HCT116 (cell line): Measurements from ENCODE around the gene C15orf61. TPM values are rescaled to one million over a fixed set of nuclear protein-coding genes. Genes with fewer than 3 reads are reported as not detected.

Experiments
- ATAC-seq: fragments of 200-7000 bp; cut with Tn5 transposase; 2 replicates; pipeline ENCODE4 v1.9.1; 2020; ENCODE audit warnings: mild to moderate bottlenecking, moderate library complexity
- BruUV-seq: library from RNA; stranded (reverse); fragments of 400-500 nt; replicated peaks from 2 replicates; lab custom pipeline; 2021; lab: Mats Ljungman, UMichigan
- CTCF ChIA-PET: fragments of 300-600 bp; sonication (Branson Sonifier 250); formaldehyde crosslinking; loops from one replicate; lab custom pipeline; 2021; ENCODE audit warnings: antibody characterized with exemption; lab: Charles Lee
- POLR2A ChIA-PET: fragments of 300-600, 350-600 bp; sonication (Branson Sonifier 250); formaldehyde crosslinking; loops from one replicate; lab custom pipeline; 2021; ENCODE audit warnings: antibody characterized with exemption; lab: Charles Lee
- RAD21 ChIA-PET, 2 experiments: fragments of 300-600 bp; sonication (Branson Sonifier 250); formaldehyde crosslinking; loops; one replicate each; lab custom pipeline; 2023; ENCODE audit warnings: low total read pairs in 2 of 2; ENCODE audit not compliant: uncharacterized antibody in 2 of 2, unreplicated experiment in 2 of 2, low non-redundant PET in 1 of 2; lab: Charles Lee
- DNase-seq: peaks from one replicate; pipeline ENCODE4 v3.0.0-alpha.2; 2010; ENCODE audit warnings: low read depth, low spot score
- H2AFZ ChIP-seq: fragments of 200-600 bp; shearing (Covaris generic), sonication (generic); 2 replicates; pipeline ENCODE4 v1.6.1; 2017; ENCODE audit warnings: low read depth, mixed run types, mixed read lengths, antibody characterized with exemption, low read length; ENCODE audit not compliant: poor library complexity, severe bottlenecking
- H3K27ac ChIP-seq: 2 replicates; pipeline ENCODE4 v1.5.1; 2012; ENCODE audit warnings: low read depth, low read length
- H3K27me3 ChIP-seq: fragments of 200-600 bp; sonication (generic); 2 replicates; pipeline ENCODE4 v1.6.1; 2016; ENCODE audit warnings: mixed run types, low read length, mixed read lengths; ENCODE audit not compliant: insufficient read depth
- H3K36me3 ChIP-seq, 2 experiments: fragments of 200-500 bp in 1 of 2; fragments of 200-600 bp in 1 of 2; sonication (Bioruptor generic) in 1 of 2; sonication (generic) in 1 of 2; 2 replicates each; pipeline versions ENCODE4 v1.5.1 to v1.6.1; 2014 to 2016; ENCODE audit warnings: low read length in 2 of 2, inconsistent platforms in 1 of 2, mixed read lengths in 1 of 2, mixed run types in 1 of 2; ENCODE audit not compliant: insufficient read depth in 2 of 2, control insufficient read depth in 1 of 2
- H3K4me1 ChIP-seq, 2 experiments: fragments of 200-600 bp in 1 of 2; sonication (generic) in 1 of 2; 2 replicates each; pipeline versions ENCODE4 v1.5.1 to v1.6.1; 2012 to 2017; ENCODE audit warnings: low read length in 2 of 2, inconsistent platforms in 1 of 2, mild to moderate bottlenecking in 1 of 2, mixed read lengths in 1 of 2, mixed run types in 1 of 2, moderate library complexity in 1 of 2; ENCODE audit not compliant: insufficient read depth in 2 of 2, control insufficient read depth in 1 of 2
- H3K4me2 ChIP-seq: fragments of 200-600 bp; sonication (generic); 2 replicates; pipeline ENCODE4 v1.6.1; 2017; ENCODE audit warnings: mixed run types, low read length, mixed read lengths
- H3K4me3 ChIP-seq, 2 experiments: fragments of 200-600 bp in 1 of 2; sonication (generic) in 1 of 2; replicated peaks in 1 of 2; 2 replicates each; pipeline ENCODE4 v1.5.1; 2011 to 2016; ENCODE audit warnings: low read length in 2 of 2, control low read depth in 1 of 2, low read depth in 1 of 2, mild to moderate bottlenecking in 1 of 2, mixed read lengths in 1 of 2, mixed run types in 1 of 2
- H3K79me2 ChIP-seq: fragments of 200-600 bp; sonication (generic); 2 replicates; pipeline ENCODE4 v1.6.1; 2017; ENCODE audit warnings: mild to moderate bottlenecking, mixed run types, low read length, moderate library complexity, mixed read lengths; ENCODE audit not compliant: insufficient read depth
- H3K9ac ChIP-seq: fragments of 200-600 bp; sonication (generic); 2 replicates; pipeline ENCODE4 v1.6.1; 2016; ENCODE audit warnings: low read length, mixed read lengths
- H3K9me2 ChIP-seq: fragments of 200-600 bp; sonication (generic), shearing (Covaris generic); 2 replicates; pipeline ENCODE4 v1.6.1; 2017; ENCODE audit warnings: mixed run types, mild to moderate bottlenecking, moderate library complexity; ENCODE audit not compliant: insufficient read depth
- H3K9me3 ChIP-seq, 2 experiments: fragments of 200-500 bp in 1 of 2; fragments of 200-600 bp in 1 of 2; sonication (Bioruptor generic) in 1 of 2; sonication (generic) in 1 of 2; 2 replicates each; pipeline ENCODE4 v1.6.1; 2014 to 2017; ENCODE audit warnings: low read length in 2 of 2, mixed read lengths in 2 of 2, inconsistent platforms in 1 of 2, low read depth in 1 of 2, mild to moderate bottlenecking in 1 of 2, mixed run types in 1 of 2, moderate library complexity in 1 of 2; ENCODE audit not compliant: control insufficient read depth in 1 of 2, insufficient read depth in 1 of 2
- H4K20me1 ChIP-seq: fragments of 200-600 bp; sonication (generic), shearing (Covaris generic); 2 replicates; pipeline ENCODE4 v1.6.1; 2017; ENCODE audit warnings: mixed run types, mild to moderate bottlenecking, moderate library complexity; ENCODE audit not compliant: insufficient read depth
- ATF3 ChIP-seq: IDR thresholded peaks from 2 replicates; pipeline ENCODE4 v1.6.1; 2012
- EGR1 ChIP-seq: IDR thresholded peaks from 2 replicates; pipeline ENCODE4 v1.6.1; 2012; ENCODE audit warnings: low read depth
- EZH2phosphoT487 ChIP-seq: fragments of 200-600 bp; IDR thresholded peaks from 2 replicates; pipeline ENCODE4 v1.6.1; 2018; ENCODE audit warnings: antibody characterized with exemption, borderline replicate concordance
- FOSL1 ChIP-seq: IDR thresholded peaks from 2 replicates; pipeline ENCODE4 v1.6.1; 2012; ENCODE audit warnings: low read depth
- MAX ChIP-seq: IDR thresholded peaks from 2 replicates; pipeline ENCODE4 v1.6.1; 2012
- POLR2AphosphoS5 ChIP-seq: IDR thresholded peaks from 2 replicates; pipeline ENCODE4 v1.6.1; 2011; ENCODE audit warnings: mild to moderate bottlenecking, low read depth, low read length, moderate library complexity
- RAD21 ChIP-seq: IDR thresholded peaks from 2 replicates; pipeline ENCODE4 v1.6.1; 2012; ENCODE audit warnings: low read depth, mild to moderate bottlenecking
- REST ChIP-seq: IDR thresholded peaks from 2 replicates; pipeline ENCODE4 v1.6.1; 2012; ENCODE audit warnings: low read depth
- SIN3A ChIP-seq: IDR thresholded peaks from 2 replicates; pipeline ENCODE4 v1.6.1; 2012; ENCODE audit warnings: low read depth
- SRF ChIP-seq: IDR thresholded peaks from 2 replicates; pipeline ENCODE4 v1.6.1; 2012; ENCODE audit warnings: low read depth
- ZBTB33 ChIP-seq: IDR thresholded peaks from 2 replicates; pipeline ENCODE4 v1.6.1; 2011; ENCODE audit warnings: mild to moderate bottlenecking, low read length, moderate library complexity; ENCODE audit not compliant: insufficient replicate concordance; ENCODE audit errors: extremely low read depth
- ZFX ChIP-seq: fragments of 450-650 bp; IDR thresholded peaks from 2 replicates; pipeline ENCODE4 v1.6.1; 2017
- ZNF274 ChIP-seq: fragments of 200-500 bp; sonication (Bioruptor generic); IDR thresholded peaks from 2 replicates; pipeline ENCODE4 v1.6.1; 2014; ENCODE audit warnings: mild to moderate bottlenecking, low read depth, low read length, inconsistent platforms
- intact Hi-C: fragments of 100-400 bp; cut with micrococcal nuclease; formaldehyde crosslinking; loops from 2 replicates; pipeline ENCODE4 v1.10.0; 2022
- total RNA-seq: library from RNA; stranded (reverse); gene quantifications from one replicate; pipeline ENCODE4 v1.2.1, GENCODE V29; 2021; ENCODE audit not compliant: unreplicated experiment
- TF ChIP-seq, protein P1 (sequence below), 3 experiments: fragments of 200-600 bp in 1 of 3; sonication (generic) in 1 of 3; IDR thresholded peaks in 2 of 3; conservative IDR thresholded peaks in 1 of 3; 2 replicates each; pipeline ENCODE4 v1.5.1; 2012 to 2017; ENCODE audit warnings: low read depth in 2 of 3, low read length in 2 of 3, antibody characterized with exemption in 1 of 3, borderline replicate concordance in 1 of 3, control low read depth in 1 of 3, mild to moderate bottlenecking in 1 of 3, mixed read lengths in 1 of 3, mixed run types in 1 of 3, moderate library complexity in 1 of 3; ENCODE audit not compliant: insufficient read depth in 1 of 3

The C15orf61 gene
- total RNA-seq, 1 experiment from 2014 or later: 9.9 TPM

DNA sequence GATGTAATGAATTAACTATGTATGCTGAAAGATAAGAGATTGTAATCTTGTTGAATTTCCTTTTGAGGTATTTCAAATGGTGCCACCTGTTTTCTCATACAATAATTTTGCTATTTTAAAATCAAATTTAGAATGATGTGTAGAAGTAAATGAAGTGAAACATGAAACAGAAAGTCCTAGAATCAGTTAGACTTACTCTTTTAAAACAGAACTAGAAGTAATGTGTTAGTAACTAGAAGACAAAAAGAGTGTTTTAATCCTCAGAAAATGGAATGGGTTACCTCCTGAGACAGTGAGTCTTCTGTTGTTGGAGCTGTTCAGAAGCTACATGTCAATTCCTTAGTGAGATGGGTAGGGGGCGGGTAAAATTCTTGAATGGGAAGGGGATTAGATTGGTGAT, 13.4 kb downstream of the C15orf61 start (continued):
- no peak for TF ChIP-seq ZBTB33
- no peak for TF ChIP-seq ATF3

DNA sequence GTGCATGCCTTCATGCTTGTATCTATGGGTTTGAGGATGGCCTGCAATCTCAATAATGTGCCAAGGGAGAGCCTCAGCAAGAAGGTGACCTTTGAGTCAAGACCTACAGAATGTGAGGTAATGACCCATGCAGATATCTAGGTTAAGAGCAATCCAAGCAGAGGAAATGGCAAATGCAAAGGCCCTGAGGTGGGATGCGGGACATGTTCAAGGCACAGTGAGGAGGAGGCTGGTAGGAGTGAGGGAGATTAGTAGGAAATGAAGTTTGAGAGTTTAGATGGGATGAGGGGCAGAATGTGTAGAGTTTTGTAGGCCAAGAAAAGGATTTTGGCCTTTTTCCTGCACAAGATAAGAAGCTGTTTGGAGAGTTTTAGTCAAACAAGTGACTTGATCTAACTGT, 16.8 kb downstream of the C15orf61 start:
- Histone ChIP-seq H3K27ac (no peak overlapping the region), H3K9me2 (no peaks in the 10 kb centered on the region), H3K4me1 (peaks cover 3 to 4% of the 10 kb centered on the region in 2 experiments; a peak in 2 of 4 replicates), H2AFZ (no peak overlapping the region), H3K79me2 (no peaks in the 10 kb centered on the region), H3K4me3 (no peak overlapping the region), H3K36me3 (no peaks in the 10 kb centered on the region), H3K27me3 (no peaks in the 10 kb centered on the region), H3K4me2 (no peak overlapping the region), H3K9me3 (no peaks in the 10 kb centered on the region), H3K9ac (no peak overlapping the region), H4K20me1 (no peaks in the 10 kb centered on the region)
- RAD21 ChIA-PET: no interaction called here
- BruUV-seq: no TSS peak
- DNase-seq: no peak
- POLR2A ChIA-PET: no interaction called here
- intact Hi-C loops: no loop called here
- no peak for ATAC-seq
- CTCF ChIA-PET: no interaction called here
- TF ChIP-seq ZFX (no peak), ZBTB33 (no peak), SIN3A (no peak), ZNF274 (no peak), MAX (no peak), ATF3 (no peak), POLR2AphosphoS5 (no peak), EZH2phosphoT487 (no peak), RAD21 (no peak), REST (no peak), SRF (no peak), EGR1 (no peak), FOSL1 (no peak)
- TF ChIP-seq, protein P1, sequence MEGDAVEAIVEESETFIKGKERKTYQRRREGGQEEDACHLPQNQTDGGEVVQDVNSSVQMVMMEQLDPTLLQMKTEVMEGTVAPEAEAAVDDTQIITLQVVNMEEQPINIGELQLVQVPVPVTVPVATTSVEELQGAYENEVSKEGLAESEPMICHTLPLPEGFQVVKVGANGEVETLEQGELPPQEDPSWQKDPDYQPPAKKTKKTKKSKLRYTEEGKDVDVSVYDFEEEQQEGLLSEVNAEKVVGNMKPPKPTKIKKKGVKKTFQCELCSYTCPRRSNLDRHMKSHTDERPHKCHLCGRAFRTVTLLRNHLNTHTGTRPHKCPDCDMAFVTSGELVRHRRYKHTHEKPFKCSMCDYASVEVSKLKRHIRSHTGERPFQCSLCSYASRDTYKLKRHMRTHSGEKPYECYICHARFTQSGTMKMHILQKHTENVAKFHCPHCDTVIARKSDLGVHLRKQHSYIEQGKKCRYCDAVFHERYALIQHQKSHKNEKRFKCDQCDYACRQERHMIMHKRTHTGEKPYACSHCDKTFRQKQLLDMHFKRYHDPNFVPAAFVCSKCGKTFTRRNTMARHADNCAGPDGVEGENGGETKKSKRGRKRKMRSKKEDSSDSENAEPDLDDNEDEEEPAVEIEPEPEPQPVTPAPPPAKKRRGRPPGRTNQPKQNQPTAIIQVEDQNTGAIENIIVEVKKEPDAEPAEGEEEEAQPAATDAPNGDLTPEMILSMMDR (IDR thresholded peaks at IDR 0.05 in 2 of 3, conservative IDR thresholded peaks at IDR 0.05 in 1 of 3; ENCODE audit: borderline replicate concordance in 1 of 3, insufficient read depth in 1 of 3, low read depth in 2 of 3, low read length in 2 of 3): no peak
